Transverse colon (tissue), 3 donors: Measurements from ENCODE around the gene SMTNL2.

Experiments used
- CTCF ChIP-seq, 5 experiments: fragments of 200-600 bp in 3 of 5; fragments of 450-650 bp in 2 of 5; sonication (generic) in 3 of 5; IDR thresholded peaks; 1 replicate in 2 of 5; 2 replicates in 3 of 5; pipeline ENCODE4 v1.5.1; 2016 to 2017; ENCODE audit warnings: antibody characterized with exemption in 5 of 5, inconsistent platforms in 3 of 5, mild to moderate bottlenecking in 2 of 5, moderate library complexity in 1 of 5
- EP300 ChIP-seq: sonication (generic); formaldehyde crosslinking; IDR thresholded peaks from one replicate; pipeline ENCODE4 v1.6.1; 2017; ENCODE audit warnings: antibody characterized with exemption, low read depth
- POLR2A ChIP-seq: fragments of 450-650 bp; IDR thresholded peaks from one replicate; pipeline ENCODE4 v1.6.1; 2016; ENCODE audit warnings: antibody characterized with exemption, mild to moderate bottlenecking, moderate library complexity

GRCh38 chr17:4599505-4600281 lies 15.4 kb downstream of the SMTNL2 start:
- TF ChIP-seq EP300: no peak
- no peak for TF ChIP-seq POLR2A
- TF ChIP-seq CTCF (IDR thresholded peaks at IDR 0.05): no peak
